GM19328 (cell line): ENCODE data around the gene GBP3.
"Not testable (repeated sequence)": the region's sequence is repeated elsewhere in the genome, so short reads cannot be mapped to it uniquely, and the experiment has no call there.

Source experiments
- ATAC-seq: cut with Tn5 transposase; IDR thresholded peaks from one replicate; pipeline ENCODE4 v1.9.1; 2021; ENCODE audit warnings: mild to moderate bottlenecking, moderate library complexity; ENCODE audit not compliant: unreplicated experiment

GBP3 gene, protein sequence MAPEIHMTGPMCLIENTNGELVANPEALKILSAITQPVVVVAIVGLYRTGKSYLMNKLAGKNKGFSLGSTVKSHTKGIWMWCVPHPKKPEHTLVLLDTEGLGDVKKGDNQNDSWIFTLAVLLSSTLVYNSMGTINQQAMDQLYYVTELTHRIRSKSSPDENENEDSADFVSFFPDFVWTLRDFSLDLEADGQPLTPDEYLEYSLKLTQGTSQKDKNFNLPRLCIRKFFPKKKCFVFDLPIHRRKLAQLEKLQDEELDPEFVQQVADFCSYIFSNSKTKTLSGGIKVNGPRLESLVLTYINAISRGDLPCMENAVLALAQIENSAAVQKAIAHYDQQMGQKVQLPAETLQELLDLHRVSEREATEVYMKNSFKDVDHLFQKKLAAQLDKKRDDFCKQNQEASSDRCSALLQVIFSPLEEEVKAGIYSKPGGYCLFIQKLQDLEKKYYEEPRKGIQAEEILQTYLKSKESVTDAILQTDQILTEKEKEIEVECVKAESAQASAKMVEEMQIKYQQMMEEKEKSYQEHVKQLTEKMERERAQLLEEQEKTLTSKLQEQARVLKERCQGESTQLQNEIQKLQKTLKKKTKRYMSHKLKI

DNA sequence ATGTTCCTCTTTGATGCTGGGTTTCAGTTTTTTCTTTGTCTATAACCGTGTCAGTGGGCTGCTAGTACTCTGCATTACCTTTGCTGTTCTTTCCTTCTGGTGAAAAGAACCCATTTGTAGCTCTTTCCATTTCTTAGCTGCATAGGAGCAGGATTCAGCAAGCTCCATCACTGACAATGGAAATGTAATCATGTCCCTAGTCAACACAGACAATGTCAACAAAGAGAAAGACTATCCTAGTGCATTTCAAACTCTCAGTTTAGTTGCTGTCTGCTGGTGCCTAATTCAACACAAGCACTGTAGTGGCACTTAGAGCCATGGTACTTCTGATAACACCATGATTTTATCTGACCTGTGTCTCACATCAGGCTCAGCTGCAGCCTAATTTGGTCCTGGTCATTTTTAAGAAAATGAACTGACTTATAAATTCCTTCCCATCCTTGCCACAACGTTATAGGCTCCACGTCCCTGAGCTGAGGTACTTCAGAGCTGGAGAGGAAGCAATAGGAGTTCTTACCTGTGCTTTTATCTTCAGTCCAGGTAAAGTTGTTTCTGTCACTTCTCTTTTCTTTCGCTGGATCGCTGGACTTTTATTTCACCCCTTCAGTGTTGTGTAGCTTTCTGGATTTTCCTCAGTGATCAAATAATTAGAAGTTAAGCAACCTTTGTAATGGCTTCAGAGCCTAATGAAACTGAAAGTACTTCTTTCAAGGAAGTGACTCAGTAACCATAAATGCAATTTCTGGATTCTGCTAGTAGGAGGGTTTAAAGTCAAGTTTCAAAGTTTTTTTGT, at the start of gene GBP3:
GBP3 (minus strand) TSS at position 700 of the 793 bp plus-strand sequence. CDS start 2,145 bp downstream, outside the sequence.
- ATAC-seq, result peak; percentile 62

DNA sequence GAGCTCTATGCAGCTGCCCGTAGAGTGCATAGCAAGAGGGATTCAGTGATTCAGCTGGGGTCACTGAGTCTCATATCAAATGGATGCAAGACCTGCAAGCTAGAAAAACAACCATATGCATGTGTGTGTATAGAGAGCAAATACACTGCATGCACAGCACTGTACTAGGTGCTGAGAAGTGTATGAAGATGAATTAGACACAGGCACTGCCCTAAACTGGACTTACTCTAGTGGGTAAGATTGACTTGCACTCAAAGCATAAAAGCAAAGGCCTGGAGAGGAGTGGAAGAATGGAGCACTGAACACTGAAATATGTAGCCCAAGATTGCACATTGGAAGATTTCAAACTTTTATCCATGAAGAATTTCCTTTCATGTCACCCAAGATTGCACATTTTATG, 47.8 kb upstream of the GBP3 start:
- ATAC-seq, result no peak

- no peak for ATAC-seq
Measured at GRCh38 chr1:89069951-89070350, 47.3 kb upstream of the GBP3 start.

- ATAC-seq, result no peak
Measured at GRCh38 chr1:89068291-89068690, 45.6 kb upstream of the GBP3 start.

- peak; percentile 58 for ATAC-seq
Measured at GRCh38 chr1:89065079-89065868, 42.6 kb upstream of the GBP3 start, which contains the start of gene GBP1. Gene GBP1, minus strand, starts transcription at chr1:89065208. Its CDS starts 1,974 bp downstream, at chr1:89063234.

- ATAC-seq, result no peak
Measured at GRCh38 chr1:89064632-89065031, 42.0 kb upstream of the GBP3 start.

- no peak for ATAC-seq
Measured at GRCh38 chr1:89063094-89063493, 40.4 kb upstream of the GBP3 start.

DNA sequence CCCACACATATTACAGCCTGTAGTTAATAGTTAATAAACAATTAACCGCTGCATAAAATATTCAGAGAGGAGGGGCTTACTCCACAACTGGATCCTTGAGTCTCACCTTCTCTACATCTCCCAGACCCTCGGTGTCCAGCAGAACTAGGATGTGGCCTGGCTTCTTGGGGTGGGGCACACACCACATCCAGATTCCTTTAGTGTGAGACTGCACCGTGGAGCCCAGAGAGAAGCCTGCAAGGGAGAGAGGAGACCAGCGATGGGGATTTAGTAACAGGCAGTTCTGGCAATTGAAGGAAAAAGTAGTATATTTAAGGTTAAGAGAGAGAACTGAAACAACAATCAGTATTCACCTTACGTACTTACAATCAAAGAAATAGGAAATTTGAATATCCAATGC, 37.4 kb upstream of the GBP3 start:
- ATAC-seq, result no peak

- no peak for ATAC-seq
Measured at GRCh38 chr1:89051955-89052312, 29.3 kb upstream of the GBP3 start.

- no peak for ATAC-seq
Measured at GRCh38 chr1:89051300-89051954, 28.8 kb upstream of the GBP3 start.

GRCh38 chr1:89050649-89051033, 28.0 kb upstream of the GBP3 start:
- no peak for ATAC-seq

GRCh38 chr1:89049901-89050648, 27.4 kb upstream of the GBP3 start:
- ATAC-seq, result not testable (repeated sequence)

DNA sequence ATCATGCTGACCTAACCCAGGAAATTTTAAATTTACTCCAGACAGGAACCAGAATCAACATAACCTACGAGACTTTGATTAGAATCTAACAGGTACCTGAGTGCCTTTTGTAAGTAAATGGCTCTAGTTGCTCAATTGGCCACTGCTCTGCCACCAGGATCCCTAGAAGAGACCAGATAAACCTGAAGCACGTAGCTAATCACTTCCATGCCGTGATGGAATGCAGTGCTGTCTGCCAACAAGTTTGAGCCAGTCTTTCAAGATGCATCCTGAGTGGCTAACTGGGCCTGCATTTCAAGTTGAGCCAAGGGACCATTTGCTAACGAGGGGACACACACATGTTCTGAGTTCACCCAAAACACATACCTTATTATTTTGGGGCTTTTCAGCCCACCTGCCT, 26.5 kb upstream of the GBP3 start:
- ATAC-seq, result not testable (repeated sequence)

- ATAC-seq, result no peak
Measured at GRCh38 chr1:89047734-89048133, 25.1 kb upstream of the GBP3 start.

DNA sequence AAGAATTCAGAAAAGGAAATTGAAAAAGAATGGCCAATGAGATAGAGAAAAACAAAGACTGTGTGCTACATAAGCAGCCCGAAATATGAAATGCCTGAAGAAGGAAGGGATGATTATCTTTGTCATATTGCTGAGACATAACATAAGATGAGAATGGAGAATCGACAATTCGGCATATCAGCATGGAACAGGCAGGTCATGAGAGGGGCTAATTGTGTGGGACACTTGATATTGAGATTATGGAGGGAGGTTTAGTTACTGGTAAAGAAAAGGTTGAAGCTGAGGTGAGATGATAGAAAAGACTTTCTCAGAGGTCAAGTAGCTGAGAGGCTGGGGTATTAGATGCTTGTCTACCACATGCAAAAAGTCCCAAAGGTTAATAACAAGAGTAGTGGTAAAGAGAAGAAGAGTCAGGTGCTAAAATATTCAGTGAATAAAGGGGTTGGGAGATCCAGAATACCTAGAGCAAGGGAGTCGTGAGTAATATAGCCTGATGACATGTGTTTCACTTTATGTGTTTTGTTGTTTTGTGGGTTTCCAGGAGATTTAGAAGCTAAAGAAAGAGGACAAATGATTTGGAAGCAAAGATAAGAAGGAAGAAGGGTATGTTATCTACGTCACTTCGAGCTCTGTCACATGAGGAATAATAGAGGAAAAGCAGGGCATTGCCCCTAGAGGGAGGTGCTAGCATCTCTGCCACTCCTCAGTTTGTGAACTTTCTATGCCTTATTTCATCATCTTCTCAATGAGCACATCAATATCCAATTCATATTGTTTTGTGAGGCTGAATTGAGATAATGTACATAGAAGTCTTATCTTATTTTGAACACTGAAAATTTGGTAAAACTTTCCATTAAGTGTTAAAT, 23.9 kb upstream of the GBP3 start:
- ATAC-seq, result not testable (repeated sequence)

- ATAC-seq, result no peak
Measured at GRCh38 chr1:89044970-89045721, 22.5 kb upstream of the GBP3 start.

GRCh38 chr1:89043940-89044339, 21.3 kb upstream of the GBP3 start:
- no peak for ATAC-seq

- ATAC-seq, result no peak
Measured at GRCh38 chr1:89042491-89042890, 19.8 kb upstream of the GBP3 start.
